HG03439 (cell line): ENCODE measurements around the gene SMIM12.

Experiments used
- ATAC-seq: cut with Tn5 transposase; IDR thresholded peaks from one replicate; pipeline ENCODE4 v1.9.1; 2021; ENCODE audit warnings: mild to moderate bottlenecking, moderate library complexity; ENCODE audit not compliant: unreplicated experiment

Gene SMIM12

DNA sequence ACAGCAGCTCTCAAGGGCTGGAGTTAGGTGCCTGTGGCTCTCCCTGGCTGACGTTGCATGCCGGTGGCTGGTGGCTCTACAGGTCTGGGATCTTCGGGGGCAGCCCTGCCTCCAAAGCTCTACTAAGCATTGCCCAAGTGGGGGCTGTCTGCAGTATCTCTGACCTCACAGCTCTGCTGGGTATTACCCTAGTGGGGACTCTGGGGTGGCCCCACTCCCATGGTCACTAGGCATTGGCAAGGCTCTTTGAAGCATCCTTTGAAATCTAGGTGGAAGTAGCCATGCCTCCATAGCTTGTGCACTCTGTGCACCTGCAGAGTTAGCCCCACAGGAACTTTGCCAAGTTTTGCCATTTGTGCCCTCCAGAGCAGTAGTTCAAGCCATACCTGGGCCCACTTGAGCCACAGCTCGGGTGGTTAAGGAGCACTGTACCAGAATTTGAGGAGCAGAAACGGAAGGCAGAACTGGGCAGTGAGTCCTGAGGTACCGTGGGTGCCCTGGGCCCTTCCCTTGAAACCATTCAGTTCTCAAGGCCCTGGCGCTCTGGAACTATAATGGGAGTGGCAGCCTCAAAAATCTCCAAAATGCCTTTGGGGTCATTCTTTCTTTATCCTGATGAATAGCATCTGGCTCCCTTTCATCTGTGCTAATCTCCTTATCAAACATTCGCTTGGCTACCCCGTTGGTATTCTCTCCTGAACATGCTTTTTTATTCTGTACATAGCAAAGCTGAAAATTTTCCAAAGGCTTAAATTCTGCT, 51.3 kb downstream of the SMIM12 start:
- ATAC-seq, result no peak

- no peak for ATAC-seq
Measured at GRCh38 chr1:34806396-34806795, 53.2 kb downstream of the SMIM12 start.

DNA sequence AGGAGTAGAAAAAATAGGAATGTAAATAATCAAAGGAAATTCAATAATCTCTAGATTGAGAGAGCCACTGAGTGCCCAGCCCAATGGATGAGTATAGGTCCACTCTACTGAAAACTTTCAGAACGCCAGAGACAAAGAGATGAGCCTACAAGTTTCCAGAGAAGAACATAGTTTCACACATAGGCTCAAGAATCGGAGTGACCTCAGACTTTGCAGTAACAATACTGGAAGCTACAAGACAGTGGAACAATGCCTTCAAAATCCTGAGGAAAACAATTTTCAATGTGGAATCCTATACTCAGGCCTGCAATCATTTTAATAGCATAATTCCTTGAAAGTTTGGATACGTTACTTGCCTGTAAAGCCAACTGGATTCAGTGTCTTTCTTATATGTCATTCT, 55.8 kb downstream of the SMIM12 start:
- no peak for ATAC-seq
